ENCODE results near the gene SORCS2.

The SORCS2 gene

GRCh38 chr4:7415927-7416686, 223.8 kb downstream of the SORCS2 start:
- DNase-seq (ENCODE audit: low read depth) = no peak

- no peak for DNase-seq (ENCODE audit: low read depth)
These were observed 224.6 kb downstream of the SORCS2 start for GRCh38 chr4:7416745-7417432.

GRCh38 chr4:7417639-7418038, 225.3 kb downstream of the SORCS2 start:
- DNase-seq (ENCODE audit: low read depth) = no peak

- no peak for DNase-seq (ENCODE audit: low read depth)
These were observed 226.0 kb downstream of the SORCS2 start for GRCh38 chr4:7418131-7418943.

GRCh38 chr4:7419961-7420660, 227.8 kb downstream of the SORCS2 start:
- DNase-seq (ENCODE audit: low read depth) = no peak

- DNase-seq (ENCODE audit: low read depth) = no peak
These were observed 228.3 kb downstream of the SORCS2 start for GRCh38 chr4:7420661-7421040.

GRCh38 chr4:7421356-7422150, 229.2 kb downstream of the SORCS2 start:
- no peak for DNase-seq (ENCODE audit: low read depth)

GRCh38 chr4:7422151-7422897, 230.0 kb downstream of the SORCS2 start:
- DNase-seq (ENCODE audit: low read depth) = no peak

GRCh38 chr4:7422898-7423180, 230.5 kb downstream of the SORCS2 start:
- DNase-seq (ENCODE audit: low read depth) = no peak

- DNase-seq (ENCODE audit: low read depth) = no peak
These were observed 231.1 kb downstream of the SORCS2 start for GRCh38 chr4:7423391-7423790.

- DNase-seq (ENCODE audit: low read depth) = no peak
These were observed 231.6 kb downstream of the SORCS2 start for GRCh38 chr4:7423801-7424552.

- DNase-seq (ENCODE audit: low read depth) = no peak
These were observed 232.3 kb downstream of the SORCS2 start for GRCh38 chr4:7424553-7425111.

GRCh38 chr4:7425124-7425523, 232.8 kb downstream of the SORCS2 start:
- no peak for DNase-seq (ENCODE audit: low read depth)

GRCh38 chr4:7425591-7426468, 233.5 kb downstream of the SORCS2 start:
- DNase-seq (ENCODE audit: low read depth) = no peak

GRCh38 chr4:7426525-7427171, 234.3 kb downstream of the SORCS2 start:
- no peak for DNase-seq (ENCODE audit: low read depth)

GRCh38 chr4:7427361-7427760, 235.0 kb downstream of the SORCS2 start:
- no peak for DNase-seq (ENCODE audit: low read depth)

- DNase-seq (ENCODE audit: low read depth) = no peak
These were observed 235.5 kb downstream of the SORCS2 start for GRCh38 chr4:7427831-7428260.
